SK-N-SH (cell line): ENCODE measurements around the gene SYT13.

Source experiments
- CHD2 ChIP-seq: fragments of 150-350 bp; IDR thresholded peaks from 2 replicates; pipeline ENCODE4 v1.6.1; 2018; ENCODE audit warnings: low read length; ENCODE audit not compliant: partially characterized antibody
- MEF2A ChIP-seq: IDR thresholded peaks from 2 replicates; pipeline ENCODE4 v1.4.0; 2012; ENCODE audit warnings: low read depth, borderline replicate concordance
- NFIC ChIP-seq: IDR thresholded peaks from 2 replicates; pipeline ENCODE4 v1.4.0; 2012; ENCODE audit warnings: borderline replicate concordance
- POLR2AphosphoS5 ChIP-seq: IDR thresholded peaks from 2 replicates; pipeline ENCODE4 v1.6.1; 2012; ENCODE audit warnings: low read depth, low read length
- TAF1 ChIP-seq: IDR thresholded peaks from 2 replicates; pipeline ENCODE4 v1.6.1; 2012; ENCODE audit warnings: low read depth, mild to moderate bottlenecking, low read length, moderate library complexity, borderline replicate concordance
- TCF12 ChIP-seq: IDR thresholded peaks from 2 replicates; pipeline ENCODE4 v1.4.0; 2012
- TEAD4 ChIP-seq: IDR thresholded peaks from 2 replicates; pipeline ENCODE4 v1.4.0; 2012; ENCODE audit warnings: mild to moderate bottlenecking, borderline replicate concordance; ENCODE audit not compliant: insufficient read depth
- YY1 ChIP-seq: IDR thresholded peaks from 2 replicates; pipeline ENCODE4 v1.4.0; 2012; ENCODE audit warnings: low read depth, mild to moderate bottlenecking
- TF ChIP-seq, protein P1 (sequence below): fragments of 150-350 bp; IDR thresholded peaks from 2 replicates; pipeline ENCODE4 v1.6.1; 2017; ENCODE audit warnings: antibody characterized with exemption, low read length, low read depth, borderline replicate concordance
- TF ChIP-seq, protein P2 (sequence below): IDR thresholded peaks from 2 replicates; pipeline ENCODE4 v1.4.0; 2012; ENCODE audit warnings: low read depth
- TF ChIP-seq, protein P3 (sequence below): IDR thresholded peaks from 2 replicates; pipeline ENCODE4 v1.4.0; 2012; ENCODE audit warnings: low read depth, borderline replicate concordance
- TF ChIP-seq, protein P4 (sequence below): fragments of 200-600 bp; sonication (generic); IDR thresholded peaks from 2 replicates; pipeline ENCODE4 v1.6.1; 2017; ENCODE audit warnings: antibody characterized with exemption, mild to moderate bottlenecking, moderate library complexity

DNA sequence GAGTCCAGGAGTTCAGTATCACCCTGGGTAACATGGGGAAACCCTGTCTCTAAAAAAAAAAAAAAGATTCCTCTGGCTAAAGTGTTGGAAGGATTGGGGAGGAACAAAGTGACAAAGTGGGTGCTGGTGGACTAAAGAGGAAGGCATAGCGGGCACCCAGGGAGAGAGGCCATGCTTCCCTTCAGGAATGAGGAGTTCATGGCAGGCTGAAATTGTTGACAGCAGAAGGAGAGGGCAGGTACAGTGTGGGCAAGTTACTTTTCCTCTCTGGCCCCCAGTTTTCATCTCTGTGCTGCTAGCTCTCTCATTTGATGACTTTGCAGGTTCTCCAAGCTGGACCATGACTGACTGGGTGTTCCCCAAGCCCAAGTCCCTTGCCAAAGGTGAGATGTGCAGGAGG, 4.4 kb upstream of the SYT13 start:
- TF ChIP-seq MEF2A (no peak), NFIC (no peak), TAF1 (no peak), YY1 (no peak), TCF12 (no peak), TEAD4 (no peak), CHD2 (no peak), POLR2AphosphoS5 (no peak)
- TF ChIP-seq, protein P1, sequence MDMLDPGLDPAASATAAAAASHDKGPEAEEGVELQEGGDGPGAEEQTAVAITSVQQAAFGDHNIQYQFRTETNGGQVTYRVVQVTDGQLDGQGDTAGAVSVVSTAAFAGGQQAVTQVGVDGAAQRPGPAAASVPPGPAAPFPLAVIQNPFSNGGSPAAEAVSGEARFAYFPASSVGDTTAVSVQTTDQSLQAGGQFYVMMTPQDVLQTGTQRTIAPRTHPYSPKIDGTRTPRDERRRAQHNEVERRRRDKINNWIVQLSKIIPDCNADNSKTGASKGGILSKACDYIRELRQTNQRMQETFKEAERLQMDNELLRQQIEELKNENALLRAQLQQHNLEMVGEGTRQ = no peak
- TF ChIP-seq, protein P2, sequence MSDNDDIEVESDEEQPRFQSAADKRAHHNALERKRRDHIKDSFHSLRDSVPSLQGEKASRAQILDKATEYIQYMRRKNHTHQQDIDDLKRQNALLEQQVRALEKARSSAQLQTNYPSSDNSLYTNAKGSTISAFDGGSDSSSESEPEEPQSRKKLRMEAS = no peak
- TF ChIP-seq, protein P3, sequence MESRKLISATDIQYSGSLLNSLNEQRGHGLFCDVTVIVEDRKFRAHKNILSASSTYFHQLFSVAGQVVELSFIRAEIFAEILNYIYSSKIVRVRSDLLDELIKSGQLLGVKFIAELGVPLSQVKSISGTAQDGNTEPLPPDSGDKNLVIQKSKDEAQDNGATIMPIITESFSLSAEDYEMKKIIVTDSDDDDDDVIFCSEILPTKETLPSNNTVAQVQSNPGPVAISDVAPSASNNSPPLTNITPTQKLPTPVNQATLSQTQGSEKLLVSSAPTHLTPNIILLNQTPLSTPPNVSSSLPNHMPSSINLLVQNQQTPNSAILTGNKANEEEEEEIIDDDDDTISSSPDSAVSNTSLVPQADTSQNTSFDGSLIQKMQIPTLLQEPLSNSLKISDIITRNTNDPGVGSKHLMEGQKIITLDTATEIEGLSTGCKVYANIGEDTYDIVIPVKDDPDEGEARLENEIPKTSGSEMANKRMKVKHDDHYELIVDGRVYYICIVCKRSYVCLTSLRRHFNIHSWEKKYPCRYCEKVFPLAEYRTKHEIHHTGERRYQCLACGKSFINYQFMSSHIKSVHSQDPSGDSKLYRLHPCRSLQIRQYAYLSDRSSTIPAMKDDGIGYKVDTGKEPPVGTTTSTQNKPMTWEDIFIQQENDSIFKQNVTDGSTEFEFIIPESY = no peak
- TF ChIP-seq, protein P4, sequence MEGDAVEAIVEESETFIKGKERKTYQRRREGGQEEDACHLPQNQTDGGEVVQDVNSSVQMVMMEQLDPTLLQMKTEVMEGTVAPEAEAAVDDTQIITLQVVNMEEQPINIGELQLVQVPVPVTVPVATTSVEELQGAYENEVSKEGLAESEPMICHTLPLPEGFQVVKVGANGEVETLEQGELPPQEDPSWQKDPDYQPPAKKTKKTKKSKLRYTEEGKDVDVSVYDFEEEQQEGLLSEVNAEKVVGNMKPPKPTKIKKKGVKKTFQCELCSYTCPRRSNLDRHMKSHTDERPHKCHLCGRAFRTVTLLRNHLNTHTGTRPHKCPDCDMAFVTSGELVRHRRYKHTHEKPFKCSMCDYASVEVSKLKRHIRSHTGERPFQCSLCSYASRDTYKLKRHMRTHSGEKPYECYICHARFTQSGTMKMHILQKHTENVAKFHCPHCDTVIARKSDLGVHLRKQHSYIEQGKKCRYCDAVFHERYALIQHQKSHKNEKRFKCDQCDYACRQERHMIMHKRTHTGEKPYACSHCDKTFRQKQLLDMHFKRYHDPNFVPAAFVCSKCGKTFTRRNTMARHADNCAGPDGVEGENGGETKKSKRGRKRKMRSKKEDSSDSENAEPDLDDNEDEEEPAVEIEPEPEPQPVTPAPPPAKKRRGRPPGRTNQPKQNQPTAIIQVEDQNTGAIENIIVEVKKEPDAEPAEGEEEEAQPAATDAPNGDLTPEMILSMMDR = no peak
